ENCODE measurements around the gene MMP11. TPM values are rescaled to one million over a fixed set of nuclear protein-coding genes. Genes with fewer than 3 reads are reported as not detected.

Gene MMP11
- total and polyA plus RNA-seq, 2 of the 13 experiments (the other 11 are each of a cell fraction or from before 2014, with no cell fraction given): 8.9 to 28.6 TPM

DNA sequence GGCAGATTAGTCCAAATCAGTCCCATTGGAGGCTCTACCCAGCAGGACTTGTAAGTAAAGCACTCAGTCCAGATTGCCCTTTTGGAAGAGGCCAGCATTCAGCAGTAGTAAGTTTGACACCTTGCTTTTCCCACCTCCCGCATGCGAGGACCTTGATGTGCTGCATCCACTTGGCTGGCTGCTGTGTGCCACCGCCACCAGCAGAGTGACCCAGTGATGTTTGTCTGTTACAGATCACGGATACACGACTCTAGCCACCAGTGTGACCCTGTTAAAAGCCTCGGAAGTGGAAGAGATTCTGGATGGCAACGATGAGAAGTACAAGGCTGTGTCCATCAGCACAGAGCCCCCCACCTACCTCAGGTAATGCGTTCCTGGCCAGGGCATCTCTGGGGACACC lies 20.7 kb downstream of the MMP11 start:
- Histone ChIP-seq H3K4me2 (ENCODE audit: low read depth, low read length) (no peak overlapping the region), H3K4me1 (ENCODE audit: insufficient read depth, low read length) (peaks cover 19% of the 10 kb centered on the region), H3K36me3 (replicated peaks in 1 of 2; ENCODE audit: control insufficient read depth in 1 of 2, insufficient read depth in 2 of 2, low read length in 2 of 2) (peaks cover 20 to 55% of the 10 kb centered on the region in 2 experiments), H4K20me1 (ENCODE audit: insufficient read depth, low read length) (peaks cover 16% of the 10 kb centered on the region; the same call in 1 of the 2 replicates), H3K4me3 (replicated peaks in 1 of 3; ENCODE audit: insufficient read depth in 1 of 3, low read depth in 2 of 3, low read length in 3 of 3) (no peak overlapping the region), H3K79me2 (ENCODE audit: insufficient read depth, low read length) (peaks cover 43% of the 10 kb centered on the region), H2AFZ (ENCODE audit: low read length) (no peak overlapping the region), H3K9ac (ENCODE audit: insufficient read depth, low read depth, low read length) (no peak overlapping the region), H3K27me3 (ENCODE audit: control insufficient read depth in 1 of 2, insufficient read depth in 2 of 2, low read length in 2 of 2) (no peaks in the 10 kb centered on the region), H3K27ac (ENCODE audit: extremely low read length, insufficient read depth, low read length) (no peak overlapping the region), H3K9me3 (ENCODE audit: low read length) (no peaks in the 10 kb centered on the region)
- ATAC-seq (no peak), FAIRE-seq (no peak), DNase-seq (ENCODE audit: low spot score) (no peak)
- POLR2A ChIA-PET: interaction anchor here (1.4 kb wide), 1 partner anchor 19 kb away, joined by 5 read pairs; no protein-coding TSS in a partner anchor
- in situ Hi-C loops (cut with HindIII; ENCODE audit: extremely low pct_ligation_motif_present, low pct_unique_long_range_greater_than_20kb) (no loop called here), intact Hi-C loops (cut with micrococcal nuclease; ENCODE audit: unreplicated experiment) (no loop called here)
- WGBS (ENCODE audit: low lambda C conversion rate): 100% methylated on average over 1 of the region's 8 CpGs
- CTCF ChIA-PET (ENCODE audit: low intra/inter-chr PET ratio, low total read pairs): no interaction called here
- TF ChIP-seq MED1 (CRISPR knock-in tag; IDR thresholded peaks at IDR 0.05) (no peak), ZNF773 (CRISPR knock-in tag; IDR thresholded peaks at IDR 0.05; ENCODE audit: borderline replicate concordance) (no peak), ZNF432 (CRISPR knock-in tag; IDR thresholded peaks at IDR 0.05; ENCODE audit: borderline replicate concordance) (no peak), NAIF1 (CRISPR knock-in tag; IDR thresholded peaks at IDR 0.05; ENCODE audit: borderline replicate concordance) (no peak)
- TF ChIP-seq, protein P1, sequence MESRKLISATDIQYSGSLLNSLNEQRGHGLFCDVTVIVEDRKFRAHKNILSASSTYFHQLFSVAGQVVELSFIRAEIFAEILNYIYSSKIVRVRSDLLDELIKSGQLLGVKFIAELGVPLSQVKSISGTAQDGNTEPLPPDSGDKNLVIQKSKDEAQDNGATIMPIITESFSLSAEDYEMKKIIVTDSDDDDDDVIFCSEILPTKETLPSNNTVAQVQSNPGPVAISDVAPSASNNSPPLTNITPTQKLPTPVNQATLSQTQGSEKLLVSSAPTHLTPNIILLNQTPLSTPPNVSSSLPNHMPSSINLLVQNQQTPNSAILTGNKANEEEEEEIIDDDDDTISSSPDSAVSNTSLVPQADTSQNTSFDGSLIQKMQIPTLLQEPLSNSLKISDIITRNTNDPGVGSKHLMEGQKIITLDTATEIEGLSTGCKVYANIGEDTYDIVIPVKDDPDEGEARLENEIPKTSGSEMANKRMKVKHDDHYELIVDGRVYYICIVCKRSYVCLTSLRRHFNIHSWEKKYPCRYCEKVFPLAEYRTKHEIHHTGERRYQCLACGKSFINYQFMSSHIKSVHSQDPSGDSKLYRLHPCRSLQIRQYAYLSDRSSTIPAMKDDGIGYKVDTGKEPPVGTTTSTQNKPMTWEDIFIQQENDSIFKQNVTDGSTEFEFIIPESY (CRISPR knock-in tag; IDR thresholded peaks at IDR 0.05): peak; percentile 99
- no TSS peak for BruUV-seq (replicated peaks)

DNA sequence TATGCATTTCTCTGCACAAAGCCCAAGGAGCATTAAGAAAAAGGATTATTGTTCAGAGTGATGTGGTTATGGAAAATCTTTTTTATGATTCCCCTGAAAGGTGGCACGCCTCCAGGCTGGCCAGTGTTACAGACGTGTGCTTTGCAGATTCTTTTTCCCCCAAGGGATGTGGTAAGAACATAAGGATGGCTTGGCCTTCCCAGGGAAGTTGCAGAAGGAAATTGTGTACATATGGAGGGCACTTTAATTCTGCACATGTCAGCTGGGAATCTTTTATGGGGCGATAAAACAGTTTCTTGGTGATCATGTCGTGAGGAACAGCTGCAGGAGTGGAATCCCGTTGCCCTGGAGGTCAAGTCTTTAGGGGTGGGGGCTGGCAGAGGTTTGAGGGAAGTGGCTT lies 23.8 kb downstream of the MMP11 start:
- Histone ChIP-seq H2AFZ (ENCODE audit: low read length) (no peak overlapping the region), H3K4me2 (ENCODE audit: low read depth, low read length) (no peak overlapping the region), H3K9ac (ENCODE audit: insufficient read depth, low read depth, low read length) (no peak overlapping the region), H3K4me1 (ENCODE audit: insufficient read depth, low read length) (no peaks in the 10 kb centered on the region), H3K79me2 (ENCODE audit: insufficient read depth, low read length) (peaks cover 15% of the 10 kb centered on the region), H3K9me3 (ENCODE audit: low read length) (no peaks in the 10 kb centered on the region), H3K4me3 (replicated peaks in 1 of 3; ENCODE audit: insufficient read depth in 1 of 3, low read depth in 2 of 3, low read length in 3 of 3) (no peak overlapping the region), H3K36me3 (replicated peaks in 1 of 2; ENCODE audit: control insufficient read depth in 1 of 2, insufficient read depth in 2 of 2, low read length in 2 of 2) (peaks cover 25 to 72% of the 10 kb centered on the region in 2 experiments), H4K20me1 (ENCODE audit: insufficient read depth, low read length) (no peaks in the 10 kb centered on the region), H3K27ac (ENCODE audit: extremely low read length, insufficient read depth, low read length) (no peak overlapping the region), H3K27me3 (ENCODE audit: control insufficient read depth in 1 of 2, insufficient read depth in 2 of 2, low read length in 2 of 2) (no peaks in the 10 kb centered on the region)
- intact Hi-C loops (cut with micrococcal nuclease; ENCODE audit: unreplicated experiment): no loop called here
- FAIRE-seq (no peak), DNase-seq (ENCODE audit: low spot score) (no peak), ATAC-seq (no peak)
- in situ Hi-C loops (cut with HindIII; ENCODE audit: extremely low pct_ligation_motif_present, low pct_unique_long_range_greater_than_20kb): no loop called here
- no TSS peak for BruUV-seq (replicated peaks)
- 97% methylated on average over 5 of the region's 5 CpGs for WGBS (ENCODE audit: low lambda C conversion rate)
- ChIA-PET POLR2A (no interaction called here), CTCF (ENCODE audit: low intra/inter-chr PET ratio, low total read pairs) (no interaction called here)
- TF ChIP-seq KDM2A (CRISPR knock-in tag; IDR thresholded peaks at IDR 0.05; ENCODE audit: borderline replicate concordance, low read depth) (no peak), TEF (CRISPR knock-in tag; IDR thresholded peaks at IDR 0.05) (no peak), HNRNPK (IDR thresholded peaks at IDR 0.05; ENCODE audit: low read depth, low read length, poor library complexity, severe bottlenecking) (no peak), NR0B2 (CRISPR knock-in tag; IDR thresholded peaks at IDR 0.05) (no peak), ZNF296 (CRISPR knock-in tag; conservative IDR thresholded peaks at IDR 0.05) (no peak), ARNT2 (CRISPR knock-in tag; IDR thresholded peaks at IDR 0.05; ENCODE audit: low read depth) (no peak), ZNF460 (CRISPR knock-in tag; IDR thresholded peaks at IDR 0.05; ENCODE audit: borderline replicate concordance) (no peak), MED1 (CRISPR knock-in tag; IDR thresholded peaks at IDR 0.05) (no peak), RFXANK (CRISPR knock-in tag; IDR thresholded peaks at IDR 0.05) (no peak), NFYC (CRISPR knock-in tag; IDR thresholded peaks at IDR 0.05) (no peak)
- TF ChIP-seq, protein P2, sequence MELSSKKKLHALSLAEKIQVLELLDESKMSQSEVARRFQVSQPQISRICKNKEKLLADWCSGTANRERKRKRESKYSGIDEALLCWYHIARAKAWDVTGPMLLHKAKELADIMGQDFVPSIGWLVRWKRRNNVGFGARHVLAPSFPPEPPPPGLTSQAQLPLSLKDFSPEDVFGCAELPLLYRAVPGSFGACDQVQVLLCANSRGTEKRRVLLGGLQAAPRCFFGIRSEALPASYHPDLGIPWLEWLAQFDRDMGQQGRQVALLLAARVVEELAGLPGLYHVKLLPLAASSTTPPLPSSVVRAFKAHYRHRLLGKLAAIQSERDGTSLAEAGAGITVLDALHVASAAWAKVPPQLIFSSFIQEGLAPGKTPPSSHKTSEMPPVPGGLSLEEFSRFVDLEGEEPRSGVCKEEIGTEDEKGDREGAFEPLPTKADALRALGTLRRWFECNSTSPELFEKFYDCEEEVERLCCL (CRISPR knock-in tag; IDR thresholded peaks at IDR 0.05; ENCODE audit: borderline replicate concordance): no peak
